Pancreas (tissue), 10 donors: ENCODE measurements around the gene FPR2. TPM values are rescaled to one million over a fixed set of nuclear protein-coding genes. Genes with fewer than 3 reads are reported as not detected.
"Not testable (repeated sequence)": the region's sequence is repeated elsewhere in the genome, so short reads cannot be mapped to it uniquely, and the experiment has no call there.

ENCODE experiments used
- ATAC-seq, 4 donors: fragments of 200-7000 bp; cut with Tn5 transposase; one replicate each; pipeline versions ENCODE4 v1.8.0 to v1.9.1; 2020; ENCODE audit warnings: mild to moderate bottlenecking in 4 of 4, moderate library complexity in 4 of 4
- DNase-seq, 6 donors: peaks; one replicate each; pipeline ENCODE4 v3.0.0-alpha.2; 2020
- FAIRE-seq: peaks from 2 replicates; lab custom pipeline; 2012; peaks lifted over from hg19 to GRCh38; lab: Jason Lieb, UNC
- H3K27ac ChIP-seq, 4 donors: fragments of 200-600 bp; sonication (generic); 1 replicate in 3 of 4; 2 replicates in 1 of 4; pipeline versions ENCODE4 v1.5.0 to v1.8.0; 2020
- H3K27me3 ChIP-seq, 4 donors: fragments of 200-600 bp; one replicate each; pipeline ENCODE4 v1.8.0; 2021
- H3K36me3 ChIP-seq, 3 donors: fragments of 200-600 bp; sonication (generic) in 1 of 3; one replicate each; pipeline versions ENCODE4 v1.5.0 to v1.8.0; 2020 to 2021
- H3K4me1 ChIP-seq, 3 donors: fragments of 200-600 bp; one replicate each; pipeline ENCODE4 v1.8.0; 2021
- H3K4me3 ChIP-seq, 4 donors: fragments of 200-600 bp; sonication (generic) in 2 of 4; one replicate each; pipeline versions ENCODE4 v1.5.0 to v1.8.0; 2020 to 2021
- H3K9me3 ChIP-seq, 4 donors: fragments of 200-600 bp; one replicate each; pipeline ENCODE4 v1.8.0; 2021
- WGBS, 2 donors: extraction: QIAGEN DNeasy Blood & Tissue Kit; methylation state at CpG; one replicate each; pipeline ENCODE4 v1.1.7; 2013; 5-methylcytosine and 5-hydroxymethylcytosine counted together
- intact Hi-C, 3 donors: fragments of 100-400 bp; cut with DNase I; formaldehyde crosslinking; loops; one replicate each; pipeline versions ENCODE4 v1.11.1 to v1.14.2; 2022
- polyA plus RNA-seq, 2 donors: library from polyadenylated mRNA; stranded (reverse); fragments of 200-250 nt; gene quantifications; one replicate each; pipeline ENCODE4 v1.2.3, GENCODE V29; 2013
- total RNA-seq, 6 donors: library from RNA; stranded (reverse); fragmentation: NEBNext Ultra II Directional in 4 of 6; extraction: Animal tissue kit (Norgen Biotek cat#: 25700) in 4 of 6; gene quantifications; one replicate each; pipeline versions ENCODE4 v1.2.1 to v1.2.4, GENCODE V29; 2021 to 2023
- TF ChIP-seq, protein P1 (sequence below), 4 donors: fragments of 200-600 bp; sonication (generic) in 3 of 4; IDR thresholded peaks; one replicate each; pipeline versions ENCODE4 v1.5.0 to v1.8.0; 2021; ENCODE audit warnings: antibody characterized with exemption in 4 of 4
- donor health status: healthy with polysubstance abuse.
- donor health status: DM: no; HTN: no; CAD: no; lungs with moderate emphysema.
- donor health status: DM: no; HTN: no; CAD: no.
- donor health status: control.
- donor health status: control.
- donor health status: Bipolar disorder and iron deficiency.
- donor health status: DM: yes; HTN: yes; CAD: no.
- donor health status: DM: no; HTN: no; CAD: no.
- donor health status: DM: no; HTN: no; CAD: no.
- donor health status: DM: yes; HTN: yes; CAD: no.

Gene FPR2
- total and polyA plus RNA-seq, 8 donors: 0.14 to 1.3 (median 0.67) TPM; not detected in 3

DNA sequence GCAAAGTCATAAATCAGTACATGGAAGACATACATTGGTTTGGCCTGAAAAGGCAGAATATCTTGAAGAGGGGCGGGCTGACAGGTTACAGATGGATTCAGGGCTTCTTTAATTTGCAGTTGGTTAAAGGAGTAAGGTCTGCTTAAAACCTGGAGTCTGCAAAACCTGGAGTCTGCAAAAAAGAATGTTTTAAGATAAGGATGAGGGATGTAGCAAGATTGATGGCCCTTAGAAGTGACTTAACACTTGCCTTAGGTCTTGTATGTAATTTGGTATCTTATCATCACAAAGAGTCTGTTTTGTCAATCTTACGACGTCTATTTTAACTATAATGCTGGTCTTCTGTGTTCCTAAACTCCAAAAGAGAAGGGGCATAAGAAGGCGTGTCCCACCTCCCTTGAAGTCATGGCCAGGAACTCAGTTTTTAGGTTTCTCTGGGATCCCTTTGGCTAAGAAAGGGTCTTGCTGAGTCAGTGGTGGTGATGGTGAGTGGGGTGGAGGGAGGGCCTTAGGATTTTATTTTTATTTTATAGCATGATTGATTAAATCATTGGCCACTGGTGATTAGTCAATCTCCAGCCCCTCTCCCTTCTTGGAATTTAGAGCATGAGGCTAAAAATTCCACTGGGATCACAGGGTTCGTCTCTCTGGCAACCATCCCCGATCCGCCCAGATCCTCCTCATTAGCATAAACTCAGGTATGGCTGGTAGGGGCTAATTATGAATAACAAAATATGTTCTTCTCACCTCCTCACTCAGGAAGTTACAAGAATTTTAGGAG, 27.0 kb upstream of the FPR2 start:
- DNase-seq: no peak
- Histone ChIP-seq H3K27ac (no peak overlapping the region), H3K4me3 (no peak overlapping the region), H3K36me3 (no peaks in the 10 kb centered on the region), H3K9me3 (no peaks in the 10 kb centered on the region), H3K4me1 (no peaks in the 10 kb centered on the region), H3K27me3 (no peaks in the 10 kb centered on the region)
- no peak for FAIRE-seq
- TF ChIP-seq, protein P1, sequence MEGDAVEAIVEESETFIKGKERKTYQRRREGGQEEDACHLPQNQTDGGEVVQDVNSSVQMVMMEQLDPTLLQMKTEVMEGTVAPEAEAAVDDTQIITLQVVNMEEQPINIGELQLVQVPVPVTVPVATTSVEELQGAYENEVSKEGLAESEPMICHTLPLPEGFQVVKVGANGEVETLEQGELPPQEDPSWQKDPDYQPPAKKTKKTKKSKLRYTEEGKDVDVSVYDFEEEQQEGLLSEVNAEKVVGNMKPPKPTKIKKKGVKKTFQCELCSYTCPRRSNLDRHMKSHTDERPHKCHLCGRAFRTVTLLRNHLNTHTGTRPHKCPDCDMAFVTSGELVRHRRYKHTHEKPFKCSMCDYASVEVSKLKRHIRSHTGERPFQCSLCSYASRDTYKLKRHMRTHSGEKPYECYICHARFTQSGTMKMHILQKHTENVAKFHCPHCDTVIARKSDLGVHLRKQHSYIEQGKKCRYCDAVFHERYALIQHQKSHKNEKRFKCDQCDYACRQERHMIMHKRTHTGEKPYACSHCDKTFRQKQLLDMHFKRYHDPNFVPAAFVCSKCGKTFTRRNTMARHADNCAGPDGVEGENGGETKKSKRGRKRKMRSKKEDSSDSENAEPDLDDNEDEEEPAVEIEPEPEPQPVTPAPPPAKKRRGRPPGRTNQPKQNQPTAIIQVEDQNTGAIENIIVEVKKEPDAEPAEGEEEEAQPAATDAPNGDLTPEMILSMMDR (IDR thresholded peaks at IDR 0.05): no peak
- intact Hi-C loops: no loop called here
- ATAC-seq: no peak
- WGBS, 2 donors: 37 to 48% methylated on average over 7 of the region's 7 CpGs

DNA sequence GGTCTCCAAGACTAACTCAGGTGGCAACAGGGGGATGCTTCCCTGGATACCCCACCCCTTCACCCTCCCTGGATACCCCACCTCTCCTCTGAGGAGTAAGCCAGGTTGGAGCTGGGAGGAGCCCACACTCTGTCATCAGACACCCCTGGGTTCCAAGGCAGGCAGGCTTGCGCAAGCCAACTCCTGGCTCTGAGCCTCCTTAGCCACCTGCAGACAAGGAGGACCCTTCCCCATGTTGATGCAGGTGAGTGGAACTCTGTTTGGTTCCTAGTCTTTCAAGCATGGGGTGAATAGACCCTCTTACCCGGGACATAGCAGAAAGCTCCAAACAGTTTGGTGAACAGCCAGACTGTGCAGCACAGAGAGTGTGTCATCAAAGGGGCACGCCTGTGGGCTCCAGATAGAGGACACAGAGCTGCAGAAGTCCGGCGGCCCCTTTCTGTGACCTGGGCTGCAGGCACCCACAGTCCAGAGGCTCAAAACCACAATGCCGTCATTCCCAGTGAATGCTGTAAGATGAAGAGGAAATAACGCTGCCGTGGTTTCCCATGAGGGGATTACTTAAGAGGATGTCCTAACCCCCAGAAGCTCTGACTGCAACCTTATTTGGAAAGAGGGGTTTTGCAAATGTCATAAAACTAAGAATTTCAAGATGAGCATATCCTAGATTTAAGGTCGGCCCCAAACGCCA, 25.1 kb upstream of the FPR2 start:
- no peak overlapping the region for H3K4me3 ChIP-seq
- FAIRE-seq (no peak), ATAC-seq (peak in 2 of 4 donors; percentile 85 to 87), DNase-seq (peak in 2 of 6 donors; percentile 9 to 58)
- no peaks in the 10 kb centered on the region for H3K9me3 ChIP-seq
- H3K27ac ChIP-seq: no peak overlapping the region
- no peaks in the 10 kb centered on the region for H3K36me3 ChIP-seq
- H3K4me1 ChIP-seq: no peaks in the 10 kb centered on the region
- intact Hi-C loops: no loop called here
- TF ChIP-seq, protein P1 (IDR thresholded peaks at IDR 0.05): no peak
- no peaks in the 10 kb centered on the region for H3K27me3 ChIP-seq
- WGBS, 2 donors: 55 to 65% methylated on average over 10 of the region's 10 CpGs

DNA sequence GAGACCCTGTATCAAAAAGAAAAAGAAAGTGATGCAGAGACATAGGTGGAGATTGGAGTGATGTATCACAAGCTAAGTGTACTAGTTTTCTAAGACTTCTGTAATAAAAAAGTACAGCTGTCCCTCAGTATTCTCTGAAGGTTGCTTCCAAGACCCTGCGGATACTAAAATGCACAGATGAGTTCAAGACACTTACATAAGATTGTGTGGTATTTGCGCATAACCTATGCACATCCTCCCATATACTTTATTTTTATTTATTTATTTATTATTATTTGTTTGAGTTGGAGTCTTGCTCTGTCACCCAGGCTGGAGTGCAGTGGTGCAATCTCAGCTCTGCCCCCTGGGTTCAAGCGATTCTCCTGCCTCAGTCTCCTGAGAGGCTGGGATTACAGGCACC, 23.6 kb upstream of the FPR2 start:
- intact Hi-C loops: no loop called here
- H3K27ac ChIP-seq: no peak overlapping the region

DNA sequence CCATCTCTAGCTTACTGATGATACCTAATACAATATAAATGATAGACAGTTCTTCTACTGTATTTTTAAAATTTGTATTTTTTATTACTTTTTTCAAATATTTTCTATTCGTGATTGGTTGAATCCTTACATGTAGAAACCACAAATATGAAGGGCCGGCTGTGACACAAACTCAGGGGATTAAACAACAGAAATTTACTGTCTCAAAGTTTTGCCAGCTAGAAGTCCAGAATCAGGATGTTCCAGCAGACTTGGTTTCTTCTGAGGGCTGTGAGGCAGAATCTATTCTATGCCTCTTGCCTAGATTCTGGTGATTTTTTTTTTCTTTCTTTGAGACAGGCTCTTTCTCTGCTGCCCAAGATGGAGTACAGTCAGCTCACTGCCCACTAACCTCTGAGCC, 23.1 kb upstream of the FPR2 start:
- H3K27me3 ChIP-seq: no peaks in the 10 kb centered on the region
- no peak overlapping the region for H3K27ac ChIP-seq
- DNase-seq (no peak), ATAC-seq (no peak), FAIRE-seq (no peak)
- H3K4me3 ChIP-seq: no peak overlapping the region
- no peaks in the 10 kb centered on the region for H3K9me3 ChIP-seq
- 36 to 61% methylated on average over 2 of the region's 2 CpGs for WGBS, 2 donors
- H3K36me3 ChIP-seq: no peaks in the 10 kb centered on the region
- intact Hi-C loops: no loop called here
- TF ChIP-seq, protein P1 (IDR thresholded peaks at IDR 0.05): no peak
- no peaks in the 10 kb centered on the region for H3K4me1 ChIP-seq

More for the DNA sequence above, 23.6 kb upstream of the FPR2 start:
- TF ChIP-seq, protein P1 (IDR thresholded peaks at IDR 0.05): no peak
- H3K27me3 ChIP-seq: no peaks in the 10 kb centered on the region
- DNase-seq: no peak
- ATAC-seq: no peak
- H3K36me3 ChIP-seq: no peaks in the 10 kb centered on the region
- H3K4me1 ChIP-seq: no peaks in the 10 kb centered on the region
- no peak overlapping the region for H3K4me3 ChIP-seq
- FAIRE-seq: no peak
- WGBS, 2 donors: 71 to 77% methylated on average over 3 of the region's 3 CpGs
- H3K9me3 ChIP-seq: no peaks in the 10 kb centered on the region

DNA sequence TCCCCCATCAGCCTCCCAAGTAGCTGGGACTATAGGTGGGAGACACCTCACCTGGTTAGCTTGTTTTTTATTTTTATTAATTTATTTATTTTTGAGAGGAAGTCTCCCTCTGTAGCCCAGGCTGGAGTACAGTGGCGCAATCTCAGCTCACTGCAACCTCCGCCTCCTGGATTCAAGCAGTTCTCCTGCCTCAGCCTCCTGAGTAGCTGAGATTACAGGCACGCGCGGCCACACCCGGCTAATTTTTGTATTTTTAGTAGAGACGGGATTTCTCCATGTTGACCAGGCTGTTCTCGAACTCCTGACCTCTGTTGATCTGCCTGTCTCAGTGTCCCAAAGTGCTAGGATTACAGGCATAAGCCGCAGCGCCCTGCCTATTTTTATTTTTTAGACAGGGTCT, 22.5 kb upstream of the FPR2 start:
- intact Hi-C loops, FAIRE-seq, H3K27me3 ChIP-seq, H3K27ac ChIP-seq, DNase-seq, ATAC-seq, H3K4me1 ChIP-seq, H3K9me3 ChIP-seq, H3K36me3 ChIP-seq, H3K4me3 ChIP-seq: not testable (repeated sequence)
- WGBS, 2 donors: 76 to 84% methylated on average over 10 of the region's 10 CpGs
